Osteoblast (primary cell): ENCODE results near the gene AZIN2. TPM values are rescaled to one million over a fixed set of nuclear protein-coding genes. Genes with fewer than 3 reads are reported as not detected.

Source experiments
- DNase-seq: peaks from one replicate; pipeline ENCODE4 v3.0.0; 2011; ENCODE audit warnings: low spot score, mixed read lengths; ENCODE audit not compliant: insufficient read length; ENCODE audit errors: missing footprints
- H2AFZ ChIP-seq: 2 replicates; pipeline ENCODE4 v1.6.0; 2011; ENCODE audit warnings: mild to moderate bottlenecking, low read length
- H3K27ac ChIP-seq: 2 replicates; pipeline ENCODE4 v1.5.1; 2011; ENCODE audit warnings: mild to moderate bottlenecking, low read depth, low read length, moderate library complexity
- H3K27me3 ChIP-seq: 2 replicates; pipeline ENCODE4 v1.6.0; 2012; ENCODE audit warnings: mild to moderate bottlenecking, control low read depth, inconsistent platforms, low read length, moderate library complexity; ENCODE audit not compliant: insufficient read depth
- H3K36me3 ChIP-seq: 2 replicates; pipeline ENCODE4 v1.5.1; 2011; ENCODE audit warnings: mild to moderate bottlenecking, low read length, control low read depth, moderate library complexity; ENCODE audit not compliant: insufficient read depth
- H3K4me1 ChIP-seq: 2 replicates; pipeline ENCODE4 v1.5.1; 2011; ENCODE audit warnings: mild to moderate bottlenecking, low read length, control low read depth, moderate library complexity; ENCODE audit not compliant: insufficient read depth
- H3K4me2 ChIP-seq: 2 replicates; pipeline ENCODE4 v1.6.0; 2011; ENCODE audit warnings: mild to moderate bottlenecking, low read length; ENCODE audit not compliant: insufficient read depth
- H3K4me3 ChIP-seq: fragments of 200-600 bp; sonication (generic); 3 replicates; pipeline ENCODE4 v1.5.1; 2012; ENCODE audit warnings: mild to moderate bottlenecking, low read length, inconsistent platforms; ENCODE audit not compliant: insufficient read depth
- H3K79me2 ChIP-seq: 2 replicates; pipeline ENCODE4 v1.6.0; 2012; ENCODE audit warnings: mild to moderate bottlenecking, low read length, control low read depth, inconsistent platforms; ENCODE audit not compliant: insufficient read depth
- H3K9me3 ChIP-seq: 2 replicates; pipeline ENCODE4 v1.5.1; 2011; ENCODE audit warnings: low read depth, low read length, control low read depth
- H4K20me1 ChIP-seq: 2 replicates; pipeline ENCODE4 v1.6.0; 2012; ENCODE audit warnings: mild to moderate bottlenecking, low read length, control low read depth; ENCODE audit not compliant: insufficient read depth
- total RNA-seq: library from RNA; depleted of rRNA; stranded (reverse); fragments of >200 nt; gene quantifications from 2 replicates; pipeline ENCODE4 v1.2.3, GENCODE V29; 2012
- TF ChIP-seq, protein P1 (sequence below): IDR thresholded peaks from 2 replicates; pipeline ENCODE4 v1.5.1; 2011; ENCODE audit warnings: mild to moderate bottlenecking, low read depth, low read length, moderate library complexity; ENCODE audit errors: extremely low read depth

Gene AZIN2
- total RNA-seq, 1 donor = 18.8 TPM

- H3K27ac ChIP-seq = peak within 1 kb of the TSS; percentile 96
- peaks cover 46% of the 10 kb centered on the region for H3K79me2 ChIP-seq
- H2AFZ ChIP-seq = peak within 1 kb of the TSS; percentile 78
- TF ChIP-seq, protein P1, sequence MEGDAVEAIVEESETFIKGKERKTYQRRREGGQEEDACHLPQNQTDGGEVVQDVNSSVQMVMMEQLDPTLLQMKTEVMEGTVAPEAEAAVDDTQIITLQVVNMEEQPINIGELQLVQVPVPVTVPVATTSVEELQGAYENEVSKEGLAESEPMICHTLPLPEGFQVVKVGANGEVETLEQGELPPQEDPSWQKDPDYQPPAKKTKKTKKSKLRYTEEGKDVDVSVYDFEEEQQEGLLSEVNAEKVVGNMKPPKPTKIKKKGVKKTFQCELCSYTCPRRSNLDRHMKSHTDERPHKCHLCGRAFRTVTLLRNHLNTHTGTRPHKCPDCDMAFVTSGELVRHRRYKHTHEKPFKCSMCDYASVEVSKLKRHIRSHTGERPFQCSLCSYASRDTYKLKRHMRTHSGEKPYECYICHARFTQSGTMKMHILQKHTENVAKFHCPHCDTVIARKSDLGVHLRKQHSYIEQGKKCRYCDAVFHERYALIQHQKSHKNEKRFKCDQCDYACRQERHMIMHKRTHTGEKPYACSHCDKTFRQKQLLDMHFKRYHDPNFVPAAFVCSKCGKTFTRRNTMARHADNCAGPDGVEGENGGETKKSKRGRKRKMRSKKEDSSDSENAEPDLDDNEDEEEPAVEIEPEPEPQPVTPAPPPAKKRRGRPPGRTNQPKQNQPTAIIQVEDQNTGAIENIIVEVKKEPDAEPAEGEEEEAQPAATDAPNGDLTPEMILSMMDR = no peak
- no peaks in the 10 kb centered on the region for H3K9me3 ChIP-seq
- H3K4me1 ChIP-seq = peaks cover 29% of the 10 kb centered on the region
- H3K27me3 ChIP-seq = no peaks in the 10 kb centered on the region
- H3K4me3 ChIP-seq = peak within 1 kb of the TSS; percentile 88
- H3K36me3 ChIP-seq = no peaks in the 10 kb centered on the region
- peak within 1 kb of the TSS; percentile 100 for H3K4me2 ChIP-seq
- H4K20me1 ChIP-seq = peaks cover 18% of the 10 kb centered on the region
- DNase-seq = peak; percentile 99
These were observed 44.1 kb upstream of the AZIN2 start, which contains the start of gene AK2 for GRCh38 chr1:33036526-33037503. AK2 (minus strand) TSS chr1:33036883; CDS start chr1:33036828, 55 bp downstream.

DNA sequence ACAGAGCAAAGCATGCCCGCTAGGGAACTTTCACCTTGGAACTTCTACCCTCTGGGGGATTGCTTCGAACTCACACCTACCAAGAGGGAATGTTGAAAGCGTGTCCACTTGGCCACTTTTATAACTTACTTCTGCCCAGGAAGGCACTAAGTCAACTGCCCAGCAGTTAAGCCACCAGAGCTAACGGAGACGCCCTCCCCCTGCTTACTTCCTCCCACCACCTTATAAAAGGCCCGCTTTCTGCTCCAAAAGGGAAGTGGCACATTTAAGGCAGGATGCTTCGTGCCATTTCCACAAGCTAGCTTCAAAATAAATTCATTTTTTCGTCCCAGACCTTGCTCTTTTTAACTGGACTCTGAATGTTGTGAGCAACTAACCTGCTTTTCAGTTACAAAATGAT is 41.1 kb upstream of the AZIN2 start:
- peaks cover 20% of the 10 kb centered on the region for H3K4me1 ChIP-seq
- H3K4me2 ChIP-seq = no peak overlapping the region
- H3K9me3 ChIP-seq = no peaks in the 10 kb centered on the region

DNA sequence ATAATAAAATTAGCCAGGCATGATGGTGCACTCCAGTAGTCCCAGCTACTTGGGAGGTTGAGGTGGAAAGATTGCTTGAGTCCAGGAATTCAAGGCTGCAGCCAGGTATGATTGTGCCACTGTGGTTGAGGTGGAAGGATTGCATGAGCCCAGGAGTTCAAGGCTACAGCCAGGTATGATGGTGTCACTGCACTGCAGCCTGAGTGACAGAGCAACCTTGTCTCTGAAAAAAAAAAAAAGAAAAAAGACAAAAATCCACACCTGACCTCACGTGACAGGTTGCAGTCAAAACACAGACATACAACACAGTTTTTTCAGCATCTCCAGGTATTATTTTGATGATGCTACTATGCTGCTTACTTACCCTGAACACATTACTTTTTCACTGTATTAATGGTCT is 39.9 kb upstream of the AZIN2 start:
- no peak overlapping the region for H2AFZ ChIP-seq
- H3K4me1 ChIP-seq = peaks cover 8% of the 10 kb centered on the region
- no peaks in the 10 kb centered on the region for H3K27me3 ChIP-seq
- no peaks in the 10 kb centered on the region for H3K36me3 ChIP-seq
- H3K27ac ChIP-seq = no peak overlapping the region
- H4K20me1 ChIP-seq = peaks cover 3% of the 10 kb centered on the region
- H3K4me3 ChIP-seq = no peak overlapping the region
- peaks cover 7% of the 10 kb centered on the region for H3K79me2 ChIP-seq
- no peaks in the 10 kb centered on the region for H3K9me3 ChIP-seq
- DNase-seq = no peak
- TF ChIP-seq, protein P1 = no peak
- H3K4me2 ChIP-seq = no peak overlapping the region

More for the DNA sequence above, 41.1 kb upstream of the AZIN2 start:
- Histone ChIP-seq H3K27ac (no peak overlapping the region), H4K20me1 (peaks cover 9% of the 10 kb centered on the region), H3K36me3 (no peaks in the 10 kb centered on the region), H3K27me3 (no peaks in the 10 kb centered on the region), H2AFZ (no peak overlapping the region), H3K4me3 (no peak overlapping the region), H3K79me2 (peaks cover 19% of the 10 kb centered on the region)
- no peak for DNase-seq
- TF ChIP-seq, protein P1 = no peak

DNA sequence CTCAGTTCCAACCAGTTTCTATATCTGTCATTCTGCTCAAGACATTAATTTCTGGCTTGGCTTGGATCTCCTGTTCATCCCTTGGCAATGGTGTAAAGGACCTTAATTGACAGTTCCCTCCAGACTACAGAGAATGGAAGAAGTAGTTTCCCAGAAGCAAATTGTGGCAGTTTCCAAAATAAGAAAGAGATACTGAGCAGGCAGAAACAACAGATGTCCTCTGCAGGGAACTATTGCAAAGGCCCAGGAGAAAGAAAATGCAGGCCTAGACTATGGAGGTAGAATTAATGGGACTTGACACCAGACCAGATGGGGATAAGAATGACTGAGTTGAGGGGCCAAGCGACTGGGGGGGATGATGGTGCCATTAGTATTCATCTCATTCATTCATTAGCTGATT is 38.1 kb upstream of the AZIN2 start:
- Histone ChIP-seq H3K4me1 (no peaks in the 10 kb centered on the region), H3K36me3 (no peaks in the 10 kb centered on the region), H3K27ac (no peak overlapping the region), H3K9me3 (no peaks in the 10 kb centered on the region), H3K4me3 (no peak overlapping the region), H3K27me3 (no peaks in the 10 kb centered on the region), H3K79me2 (no peaks in the 10 kb centered on the region), H2AFZ (no peak overlapping the region), H4K20me1 (no peaks in the 10 kb centered on the region), H3K4me2 (no peak overlapping the region)
- DNase-seq = no peak
- TF ChIP-seq, protein P1 = no peak
